PC-3 (cell line): Measurements from ENCODE around the gene MYO9A.

Source experiments
- CTCF ChIP-seq: fragments of 300-600 bp; sonication (generic); conservative IDR thresholded peaks from 2 replicates; pipeline ENCODE4 v1.5.1; 2017; ENCODE audit warnings: antibody characterized with exemption, low read depth, mild to moderate bottlenecking, low read length
- EZH2 ChIP-seq: fragments of 300-600 bp; sonication (generic); IDR thresholded peaks from one replicate; pipeline ENCODE4 v1.6.1; 2017; ENCODE audit warnings: antibody characterized with exemption, mild to moderate bottlenecking, low read length; ENCODE audit not compliant: unreplicated experiment

GRCh38 chr15:72096796-72097195 is 21.2 kb downstream of the MYO9A start:
- TF ChIP-seq CTCF (no peak), EZH2 (no peak)
